CD14-positive monocyte (primary cell): ENCODE results near the gene PLEKHG2. TPM values are rescaled to one million over a fixed set of nuclear protein-coding genes. Genes with fewer than 3 reads are reported as not detected.
A peak's percentile ranks its signal among the peaks of the same experiment; 100 is the strongest.

Experiments
- DNase-seq, 3 donors: peaks; one replicate each; pipeline ENCODE4 v3.0.0-alpha.2; 2011 to 2022
- H2AFZ ChIP-seq: 2 replicates; pipeline ENCODE4 v1.6.0; 2012; ENCODE audit warnings: mild to moderate bottlenecking, low read depth, low read length, inconsistent platforms; ENCODE audit not compliant: insufficient read depth, poor library complexity, severe bottlenecking
- H3K27ac ChIP-seq, 2 donors: 1 replicate in 1 of 2; 2 replicates in 1 of 2; pipeline ENCODE4 v1.5.1; 2012 to 2013; ENCODE audit warnings: low read length in 2 of 2, control low read depth in 1 of 2, inconsistent platforms in 1 of 2, low read depth in 1 of 2, mild to moderate bottlenecking in 1 of 2
- H3K27me3 ChIP-seq, 2 donors: one replicate each; pipeline versions ENCODE4 v1.6.0 to v1.6.1; 2011 to 2013; ENCODE audit warnings: low read length in 2 of 2; ENCODE audit not compliant: control insufficient read depth in 2 of 2, insufficient read depth in 2 of 2
- H3K36me3 ChIP-seq, 2 donors: replicated peaks in 1 of 2; 1 replicate in 1 of 2; 2 replicates in 1 of 2; pipeline versions ENCODE4 v1.5.1 to v1.6.1; 2012 to 2013; ENCODE audit warnings: low read length in 2 of 2, control low read depth in 1 of 2, inconsistent platforms in 1 of 2, mild to moderate bottlenecking in 1 of 2; ENCODE audit not compliant: insufficient read depth in 2 of 2, control insufficient read depth in 1 of 2
- H3K4me1 ChIP-seq, 2 donors: 1 replicate in 1 of 2; 2 replicates in 1 of 2; pipeline versions ENCODE4 v1.5.1 to v1.6.1; 2012 to 2013; ENCODE audit warnings: low read length in 2 of 2, control low read depth in 1 of 2, inconsistent platforms in 1 of 2, mild to moderate bottlenecking in 1 of 2, moderate library complexity in 1 of 2; ENCODE audit not compliant: insufficient read depth in 2 of 2, control insufficient read depth in 1 of 2
- H3K4me2 ChIP-seq: replicated peaks from 2 replicates; pipeline ENCODE3; 2012; ENCODE audit warnings: low read length, moderate library complexity, mild to moderate bottlenecking; ENCODE audit not compliant: poor library complexity, severe bottlenecking; ENCODE audit errors: extremely low read depth
- H3K4me3 ChIP-seq, 3 experiments: fragments of 200-600 bp in 1 of 3; sonication (generic) in 1 of 3; replicated peaks in 1 of 3; 1 replicate in 2 of 3; 2 replicates in 1 of 3; pipeline ENCODE4 v1.5.1; 2011 to 2013; ENCODE audit warnings: low read length in 3 of 3, mild to moderate bottlenecking in 3 of 3, control low read depth in 2 of 3, low read depth in 2 of 3, inconsistent platforms in 1 of 3, moderate library complexity in 1 of 3
- H3K79me2 ChIP-seq: 2 replicates; pipeline ENCODE4 v1.6.0; 2012; ENCODE audit warnings: mild to moderate bottlenecking, control low read depth, inconsistent platforms, low read length, moderate library complexity; ENCODE audit not compliant: insufficient read depth
- H3K9ac ChIP-seq: 2 replicates; pipeline ENCODE4 v1.6.0; 2017; ENCODE audit warnings: low read length, mild to moderate bottlenecking; ENCODE audit not compliant: insufficient read depth, poor library complexity, severe bottlenecking
- H3K9me3 ChIP-seq, 2 donors: replicated peaks in 1 of 2; 1 replicate in 1 of 2; 2 replicates in 1 of 2; pipeline versions ENCODE4 v1.5.1 to v1.6.1; 2012 to 2013; ENCODE audit warnings: low read length in 2 of 2, control low read depth in 1 of 2; ENCODE audit not compliant: control insufficient read depth in 1 of 2, insufficient read depth in 1 of 2
- H4K20me1 ChIP-seq: 2 replicates; pipeline ENCODE4 v1.6.0; 2012; ENCODE audit warnings: mild to moderate bottlenecking, low read length, control low read depth, moderate library complexity; ENCODE audit not compliant: insufficient read depth
- H3K27ac Mint-ChIP-seq, 7 donors: one replicate each; pipeline ENCODE4 v1.8.0; 2020; ENCODE audit warnings: mild to moderate bottlenecking in 7 of 7, mixed read lengths in 7 of 7, moderate library complexity in 6 of 7, inconsistent platforms in 2 of 7
- H3K27me3 Mint-ChIP-seq, 3 donors: one replicate each; pipeline ENCODE4 v1.8.0; 2021 to 2022; ENCODE audit warnings: low read depth in 3 of 3, mild to moderate bottlenecking in 3 of 3, mixed read lengths in 3 of 3, moderate library complexity in 3 of 3, inconsistent platforms in 1 of 3
- H3K36me3 Mint-ChIP-seq, 2 donors: one replicate each; pipeline ENCODE4 v1.8.0; 2020; ENCODE audit warnings: mixed read lengths in 2 of 2, inconsistent platforms in 1 of 2, mild to moderate bottlenecking in 1 of 2
- H3K4me1 Mint-ChIP-seq: one replicate; pipeline ENCODE4 v1.8.0; 2020; ENCODE audit warnings: mild to moderate bottlenecking, mixed read lengths
- H3K4me3 Mint-ChIP-seq, 2 donors: one replicate each; pipeline ENCODE4 v1.8.0; 2020; ENCODE audit warnings: mild to moderate bottlenecking in 2 of 2, mixed read lengths in 2 of 2, moderate library complexity in 1 of 2
- H3K9me3 Mint-ChIP-seq, 7 donors: one replicate each; pipeline ENCODE4 v1.8.0; 2020 to 2022; ENCODE audit warnings: mixed read lengths in 7 of 7, mild to moderate bottlenecking in 6 of 7, moderate library complexity in 6 of 7, inconsistent platforms in 2 of 7
- CTCF ChIP-seq: fragments of 200-600 bp; IDR thresholded peaks from one replicate; pipeline ENCODE4 v1.8.0; 2022; ENCODE audit warnings: antibody characterized with exemption, mild to moderate bottlenecking
- WGBS: methylation state at CpG from one replicate; pipeline ENCODE4 v1.1.5; 2013; ENCODE audit warnings: missing lambda C conversion rate; ENCODE audit not compliant: insufficient coverage; 5-methylcytosine and 5-hydroxymethylcytosine counted together
- intact Hi-C, 2 donors: fragments of 100-400 bp; cut with micrococcal nuclease; formaldehyde crosslinking; loops; one replicate each; pipeline versions ENCODE4 v1.15.0 to v1.15.1; 2023
- polyA plus RNA-seq, 3 donors: library from polyadenylated mRNA; depleted of rRNA in 1 of 3; unstranded in 2 of 3; stranded (reverse) in 1 of 3; fragments of 300-500 nt in 2 of 3; fragments of >200 nt in 1 of 3; fragmentation: Illumina TruSeq in 2 of 3; gene quantifications; 1 replicate in 2 of 3; 2 replicates in 1 of 3; pipeline ENCODE4 v1.2.3, GENCODE V29; 2012 to 2021

PLEKHG2 gene
- polyA plus RNA-seq, 3 donors: 0.73 to 202 (median 1.2) TPM

- TF ChIP-seq CTCF: no peak
- Histone ChIP-seq H3K9ac (no peak overlapping the region), H3K79me2 (peaks cover 44% of the 10 kb centered on the region), H4K20me1 (peaks cover 6% of the 10 kb centered on the region), H3K36me3 (peaks cover 47 to 62% of the 10 kb centered on the region in 2 donors), H3K27ac (peak overlapping the region in 1 of 2 donors; percentile 91), H3K9me3 (no peaks in the 10 kb centered on the region), H3K4me1 (peaks cover 21 to 22% of the 10 kb centered on the region in 2 donors), H3K27me3 (no peaks in the 10 kb centered on the region), H2AFZ (no peak overlapping the region), H3K4me2 (peak overlapping the region; percentile 89), H3K4me3 (peak overlapping the region in 1 of 3 experiments; percentile 97)
- Mint-ChIP-seq H3K36me3 (peaks cover 48 to 68% of the 10 kb centered on the region in 2 donors), H3K4me3 (peak overlapping the region; percentile 89 to 96), H3K4me1 (peaks cover 21% of the 10 kb centered on the region), H3K27me3 (peaks cover 0 to 3% (median 0%) of the 10 kb centered on the region in 3 donors), H3K9me3 (no peaks in the 10 kb centered on the region), H3K27ac (peak overlapping the region; percentile 97 to 99 (median 98))
- intact Hi-C loops: loop anchor here (5.0 to 10.0 kb wide), 3 partner anchors 48 to 145 kb away; partner anchors contain the start of genes EID2B (in 2 of the 2) and SAMD4B (in 1 of the 2)
- WGBS: no CpG with 5 or more reads among the region's 13 CpGs
- DNase-seq: no peak
Observed at GRCh38 chr19:39389631-39390414, 22.6 kb upstream of the PLEKHG2 start.

- Histone ChIP-seq H3K4me3 (peak overlapping the region; percentile 77 to 97 (median 79)), H3K27ac (peak overlapping the region; percentile 85 to 91), H3K79me2 (peaks cover 48% of the 10 kb centered on the region), H3K36me3 (peaks cover 46 to 62% of the 10 kb centered on the region in 2 donors), H3K9ac (peak overlapping the region; percentile 93), H3K27me3 (no peaks in the 10 kb centered on the region), H2AFZ (peak overlapping the region; percentile 64), H3K4me1 (peaks cover 21 to 22% of the 10 kb centered on the region in 2 donors), H3K9me3 (no peaks in the 10 kb centered on the region), H3K4me2 (peak overlapping the region; percentile 89), H4K20me1 (peaks cover 4% of the 10 kb centered on the region)
- WGBS: 0% methylated on average over 10 of the region's 10 CpGs
- Mint-ChIP-seq H3K4me3 (peak overlapping the region; percentile 89 to 96), H3K27ac (peak overlapping the region; percentile 97 to 99 (median 98)), H3K9me3 (no peaks in the 10 kb centered on the region), H3K4me1 (peaks cover 21% of the 10 kb centered on the region), H3K36me3 (peaks cover 48 to 68% of the 10 kb centered on the region in 2 donors), H3K27me3 (peaks cover 0 to 3% (median 0%) of the 10 kb centered on the region in 3 donors)
- intact Hi-C loops: loop anchor here (5.0 to 10.0 kb wide), 3 partner anchors 48 to 144 kb away; partner anchors contain the start of genes EID2B (in 2 of the 2) and SAMD4B (in 1 of the 2)
- DNase-seq: peak in 2 of 3 donors; percentile 17 to 58
- TF ChIP-seq CTCF: no peak
Observed at GRCh38 chr19:39390451-39390750, 22.1 kb upstream of the PLEKHG2 start.
